ENCODE data around the gene SLC26A1. TPM values are rescaled to one million over a fixed set of nuclear protein-coding genes. Genes with fewer than 3 reads are reported as not detected.
"Not testable (repeated sequence)": the region's sequence is repeated elsewhere in the genome, so short reads cannot be mapped to it uniquely, and the experiment has no call there.

SLC26A1 gene
- total RNA-seq, 2 donors from 2014 or later = 0.27 to 0.34 TPM

DNA sequence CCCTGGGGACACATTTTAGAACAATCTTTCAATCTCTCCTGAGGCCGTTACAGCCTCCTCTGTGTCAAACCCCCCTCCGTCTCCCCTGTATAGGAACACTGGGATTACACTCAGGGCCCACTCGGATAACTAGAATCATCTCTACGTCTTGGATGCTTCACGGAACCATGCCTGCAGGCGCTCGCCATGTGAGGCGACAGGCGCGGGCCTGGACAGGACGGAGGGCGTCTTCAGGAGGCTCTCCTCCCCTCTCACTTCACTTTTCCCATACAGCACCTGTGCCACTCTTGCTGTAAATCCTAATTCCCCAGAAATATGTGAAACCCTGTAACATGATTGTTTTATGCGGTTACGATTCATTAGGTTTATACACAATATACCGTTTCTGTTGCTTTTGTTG lies 10.4 kb downstream of the SLC26A1 start:
- intact Hi-C loops (cut with DNase I) = no loop called here
- no peaks in the 10 kb centered on the region for H3K9me3 ChIP-seq
- no peak overlapping the region for H3K4me3 ChIP-seq
- TF ChIP-seq POLR2A (IDR thresholded peaks at IDR 0.05) = no peak
- TF ChIP-seq CTCF (IDR thresholded peaks at IDR 0.05) = no peak
- no peak for TF ChIP-seq POLR2AphosphoS5 (IDR thresholded peaks at IDR 0.05)
- no peaks in the 10 kb centered on the region for H3K36me3 ChIP-seq
- 91% methylated on average over 15 of the region's 15 CpGs for WGBS
- peaks cover 6% of the 10 kb centered on the region for H3K4me1 ChIP-seq (replicated peaks)
- no peak overlapping the region for H3K27ac ChIP-seq
- no peaks in the 10 kb centered on the region for H3K27me3 ChIP-seq (replicated peaks; ENCODE audit: insufficient read depth)
- DNase-seq (ENCODE audit: low spot score) = no peak

DNA sequence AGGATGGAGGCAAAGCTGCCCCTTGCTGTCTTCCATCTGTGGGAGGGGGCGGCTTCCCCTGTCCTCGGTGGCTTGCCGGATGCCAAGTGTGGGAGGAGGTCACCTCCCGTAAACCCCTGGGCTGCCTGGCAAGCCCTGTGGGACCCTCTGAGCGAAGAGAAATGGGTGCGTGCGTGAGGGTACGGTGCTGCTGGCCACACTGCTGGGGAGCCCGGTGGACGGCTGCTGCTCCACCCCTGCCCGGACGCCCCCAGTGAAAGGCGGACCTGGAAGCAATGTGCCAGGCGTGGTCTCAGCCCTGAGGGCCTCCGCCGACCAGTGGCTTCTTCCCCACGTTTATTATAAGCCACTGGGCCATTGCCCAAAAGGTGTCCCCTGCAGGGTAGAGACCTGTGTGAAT lies 10.9 kb downstream of the SLC26A1 start:
- Histone ChIP-seq H3K9me3 (no peaks in the 10 kb centered on the region), H3K27me3 (replicated peaks; ENCODE audit: insufficient read depth) (no peaks in the 10 kb centered on the region), H3K4me1 (replicated peaks) (peaks cover under 1% of the 10 kb centered on the region), H3K27ac (no peak overlapping the region), H3K4me3 (no peak overlapping the region), H3K36me3 (no peaks in the 10 kb centered on the region)
- no peak for DNase-seq (ENCODE audit: low spot score)
- TF ChIP-seq CTCF (IDR thresholded peaks at IDR 0.05) (no peak), POLR2A (IDR thresholded peaks at IDR 0.05) (no peak), POLR2AphosphoS5 (IDR thresholded peaks at IDR 0.05) (no peak)
- whole genome bisulfite sequencing = 90% methylated on average over 12 of the region's 17 CpGs
- intact Hi-C loops (cut with DNase I) = no loop called here

GRCh38 chr4:978957-979701 lies 14.1 kb downstream of the SLC26A1 start:
- intact Hi-C loops (cut with DNase I) = no loop called here
- Histone ChIP-seq H3K9me3 (no peaks in the 10 kb centered on the region), H3K36me3 (no peaks in the 10 kb centered on the region), H3K27me3 (replicated peaks; ENCODE audit: insufficient read depth) (no peaks in the 10 kb centered on the region), H3K27ac (no peak overlapping the region), H3K4me1 (replicated peaks) (no peaks in the 10 kb centered on the region), H3K4me3 (no peak overlapping the region)
- no peak for DNase-seq (ENCODE audit: low spot score)
- TF ChIP-seq CTCF (IDR thresholded peaks at IDR 0.05) = no peak
- TF ChIP-seq POLR2A (IDR thresholded peaks at IDR 0.05) = no peak
- TF ChIP-seq POLR2AphosphoS5 (IDR thresholded peaks at IDR 0.05) = no peak
- WGBS = 56% methylated on average over 20 of the region's 20 CpGs

DNA sequence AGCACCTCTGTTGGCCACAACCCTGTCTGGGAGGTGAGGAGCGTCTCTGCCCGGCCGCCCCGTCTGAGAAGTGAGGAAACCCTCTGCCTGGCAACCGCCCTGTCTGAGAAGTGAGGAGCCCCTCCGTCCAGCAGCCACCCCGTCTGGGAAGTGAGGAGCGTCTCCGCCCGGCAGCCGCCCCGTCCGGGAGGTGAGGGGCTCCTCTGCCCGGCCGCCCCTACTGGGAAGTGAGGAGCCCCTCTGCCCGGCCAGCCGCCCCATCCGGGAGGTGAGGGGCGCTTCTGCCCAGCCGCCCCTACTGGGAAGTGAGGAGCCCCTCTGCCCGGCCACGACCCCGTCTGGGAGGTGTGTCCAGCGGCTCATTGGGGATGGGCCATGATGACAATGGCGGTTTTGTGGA lies 17.2 kb downstream of the SLC26A1 start:
- H3K36me3 ChIP-seq; H3K4me3 ChIP-seq; H3K27me3 ChIP-seq (replicated peaks; ENCODE audit: insufficient read depth); DNase-seq (ENCODE audit: low spot score); H3K9me3 ChIP-seq; intact Hi-C loops (cut with DNase I); H3K27ac ChIP-seq: not testable (repeated sequence)
- no CpG with 5 or more reads among the region's 25 CpGs for WGBS
- H3K4me1 ChIP-seq (replicated peaks) = peaks cover 11% of the 10 kb centered on the region

- Histone ChIP-seq H3K27ac (no peak overlapping the region), H3K9me3 (no peaks in the 10 kb centered on the region), H3K4me1 (replicated peaks) (peaks cover 11% of the 10 kb centered on the region), H3K36me3 (no peaks in the 10 kb centered on the region), H3K4me3 (no peak overlapping the region), H3K27me3 (replicated peaks; ENCODE audit: insufficient read depth) (no peaks in the 10 kb centered on the region)
- no peak for DNase-seq (ENCODE audit: low spot score)
- TF ChIP-seq CTCF (IDR thresholded peaks at IDR 0.05) = no peak
- no peak for TF ChIP-seq POLR2A (IDR thresholded peaks at IDR 0.05)
- TF ChIP-seq POLR2AphosphoS5 (IDR thresholded peaks at IDR 0.05) = no peak
- intact Hi-C loops (cut with DNase I) = loop anchor here (5.0 kb wide), 1 partner anchor 42 kb away; the partner anchor contains the start of genes GAK and TMEM175
- WGBS = 80% methylated on average over 9 of the region's 9 CpGs
Measured at GRCh38 chr4:974668-975067, 18.5 kb downstream of the SLC26A1 start.
